ENCODE results near the gene RNF212. TPM values are rescaled to one million over a fixed set of nuclear protein-coding genes. Genes with fewer than 3 reads are reported as not detected.

The RNF212 gene
- total and polyA plus RNA-seq, 9 of the 15 experiments (the other 6 are each of a cell fraction or from before 2014, with no cell fraction given): 0.04 TPM; not detected in 8

DNA sequence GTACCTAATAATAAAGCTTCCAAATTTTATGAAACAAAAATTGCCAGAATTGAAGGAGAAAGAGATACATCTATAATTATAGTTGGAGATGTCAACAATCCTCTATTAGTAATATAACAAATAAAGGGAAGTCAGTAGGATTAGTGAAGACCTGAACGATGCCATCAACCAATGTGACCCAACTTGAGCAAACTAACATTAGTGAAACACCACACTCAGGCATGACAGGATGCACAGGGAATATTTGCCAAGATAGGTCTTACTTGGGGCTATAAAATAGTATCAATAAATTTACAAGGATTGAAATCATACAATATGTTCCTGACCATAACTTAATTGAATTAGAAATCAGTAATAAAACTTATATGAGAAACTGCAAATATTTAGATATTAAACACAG lies 47.0 kb upstream of the RNF212 start:
- Histone ChIP-seq H3K9me3 (replicated peaks; ENCODE audit: control insufficient read depth, insufficient read depth, low read depth, low read length) (no peaks in the 10 kb centered on the region; the same call in 1 of the 2 replicates), H3K4me2 (ENCODE audit: insufficient read depth, low read length) (no peak overlapping the region), H3K79me2 (ENCODE audit: control insufficient read depth, insufficient read depth, low read length) (no peaks in the 10 kb centered on the region), H3K4me1 (replicated peaks in 1 of 2; ENCODE audit: control insufficient read depth in 2 of 2, insufficient read depth in 2 of 2, low read length in 2 of 2) (no peaks in the 10 kb centered on the region; a peak in 1 of 5 replicates), H4K20me1 (replicated peaks; ENCODE audit: control insufficient read depth, insufficient read depth, low read length) (no peaks in the 10 kb centered on the region), H3K27me3 (ENCODE audit: control insufficient read depth in 2 of 2, insufficient read depth in 2 of 2, low read length in 2 of 2) (peaks cover 10 to 15% of the 10 kb centered on the region in 2 experiments; a peak in 4 of 5 replicates), H3K4me3 (no peak overlapping the region), H3K9ac (ENCODE audit: insufficient read depth in 1 of 2, low read depth in 2 of 2, low read length in 2 of 2) (no peak overlapping the region), H3K9me1 (ENCODE audit: control insufficient read depth, insufficient read depth, low read length) (no peaks in the 10 kb centered on the region), H3K27ac (ENCODE audit: extremely low read depth, low read depth, low read length) (no peak overlapping the region), H3K36me3 (ENCODE audit: control insufficient read depth, insufficient read depth, low read length) (no peaks in the 10 kb centered on the region), H2AFZ (ENCODE audit: low read depth, low read length) (no peak overlapping the region)
- DNase-seq (ENCODE audit: extremely low read depth in 1 of 4, low spot score in 3 of 4) (no peak), FAIRE-seq (no peak), ATAC-seq (no peak)
- ChIA-PET POLR2A (no interaction called here), CTCF (ENCODE audit: low intra/inter-chr PET ratio) (no interaction called here)
- BruUV-seq (replicated peaks): no TSS peak
- TF ChIP-seq ZNF354B (CRISPR knock-in tag; IDR thresholded peaks at IDR 0.05) (no peak), ZEB2 (IDR thresholded peaks at IDR 0.05) (no peak), ZNF785 (CRISPR knock-in tag; IDR thresholded peaks at IDR 0.05) (no peak), GABPB2 (CRISPR knock-in tag; conservative IDR thresholded peaks at IDR 0.05) (no peak), ZNF197 (CRISPR knock-in tag; IDR thresholded peaks at IDR 0.05; ENCODE audit: low read depth) (no peak), ZBTB8A (IDR thresholded peaks at IDR 0.05; ENCODE audit: partially characterized antibody) (no peak), BMI1 (IDR thresholded peaks at IDR 0.05; ENCODE audit: low read length) (no peak), MEF2A (IDR thresholded peaks at IDR 0.05; ENCODE audit: control insufficient read depth, low read depth, low read length) (no peak), ZNF140 (CRISPR knock-in tag; IDR thresholded peaks at IDR 0.05) (no peak), POLR2H (tag; IDR thresholded peaks at IDR 0.05; ENCODE audit: low read depth) (no peak), HNRNPK (IDR thresholded peaks at IDR 0.05; ENCODE audit: low read depth, low read length, poor library complexity, severe bottlenecking) (no peak), KLF13 (tag; IDR thresholded peaks at IDR 0.05; ENCODE audit: borderline replicate concordance, low read depth) (no peak), BDP1 (IDR thresholded peaks at IDR 0.05; ENCODE audit: insufficient read depth, insufficient read length) (no peak), TGIF2 (CRISPR knock-in tag; IDR thresholded peaks at IDR 0.05) (no peak), TAF7 (tag; IDR thresholded peaks at IDR 0.05) (no peak), PCBP2 (IDR thresholded peaks at IDR 0.05; ENCODE audit: low read depth, low read length, poor library complexity, severe bottlenecking) (no peak), PHTF2 (CRISPR knock-in tag; IDR thresholded peaks at IDR 0.05) (no peak)
- TF ChIP-seq, protein P1, sequence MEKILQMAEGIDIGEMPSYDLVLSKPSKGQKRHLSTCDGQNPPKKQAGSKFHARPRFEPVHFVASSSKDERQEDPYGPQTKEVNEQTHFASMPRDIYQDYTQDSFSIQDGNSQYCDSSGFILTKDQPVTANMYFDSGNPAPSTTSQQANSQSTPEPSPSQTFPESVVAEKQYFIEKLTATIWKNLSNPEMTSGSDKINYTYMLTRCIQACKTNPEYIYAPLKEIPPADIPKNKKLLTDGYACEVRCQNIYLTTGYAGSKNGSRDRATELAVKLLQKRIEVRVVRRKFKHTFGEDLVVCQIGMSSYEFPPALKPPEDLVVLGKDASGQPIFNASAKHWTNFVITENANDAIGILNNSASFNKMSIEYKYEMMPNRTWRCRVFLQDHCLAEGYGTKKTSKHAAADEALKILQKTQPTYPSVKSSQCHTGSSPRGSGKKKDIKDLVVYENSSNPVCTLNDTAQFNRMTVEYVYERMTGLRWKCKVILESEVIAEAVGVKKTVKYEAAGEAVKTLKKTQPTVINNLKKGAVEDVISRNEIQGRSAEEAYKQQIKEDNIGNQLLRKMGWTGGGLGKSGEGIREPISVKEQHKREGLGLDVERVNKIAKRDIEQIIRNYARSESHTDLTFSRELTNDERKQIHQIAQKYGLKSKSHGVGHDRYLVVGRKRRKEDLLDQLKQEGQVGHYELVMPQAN (IDR thresholded peaks at IDR 0.05; ENCODE audit: borderline replicate concordance): no peak
- WGBS (ENCODE audit: insufficient coverage, low coverage, missing lambda C conversion rate): 0% methylated on average over 1 of the region's 1 CpG
- in situ Hi-C loops (cut with MboI) (no loop called here), intact Hi-C loops (cut with micrococcal nuclease) (no loop called here)

All from K562 (cell line).